ENCODE measurements around the gene TOMM20L.
A peak's percentile ranks its signal among the peaks of the same experiment; 100 is the strongest.

- TF ChIP-seq CREB1 (IDR thresholded peaks at IDR 0.05) (no peak), CTCF (IDR thresholded peaks at IDR 0.05; ENCODE audit: control extremely low read depth in 1 of 3, insufficient read depth in 1 of 3, low read depth in 1 of 3, low read length in 3 of 3) (peak in 1 of 3 experiments; percentile 16; a peak in 1 of 4 replicates)
These were observed 32.8 kb upstream of the TOMM20L start for GRCh38 chr14:58362798-58363412.
